PC-3 (cell line): ENCODE measurements around the gene FAHD2A. TPM values are rescaled to one million over a fixed set of nuclear protein-coding genes. Genes with fewer than 3 reads are reported as not detected.

Source experiments
- ATAC-seq: fragments of 200-7000 bp; cut with Tn5 transposase; 2 replicates; pipeline ENCODE4 v1.9.1; 2020; ENCODE audit warnings: mild to moderate bottlenecking, moderate library complexity
- BruUV-seq: library from RNA; stranded (reverse); fragments of 400-500 nt; replicated peaks from 2 replicates; lab custom pipeline; 2021; lab: Mats Ljungman, UMichigan
- CTCF ChIA-PET: fragments of 300-600 bp; sonication (Branson Sonifier 250); formaldehyde crosslinking; loops from one replicate; lab custom pipeline; 2022; ENCODE audit warnings: antibody characterized with exemption; lab: Charles Lee
- POLR2A ChIA-PET: fragments of 300-600 bp; sonication (Branson Sonifier 250); formaldehyde crosslinking; loops from one replicate; lab custom pipeline; 2022; ENCODE audit warnings: antibody characterized with exemption; ENCODE audit not compliant: unreplicated experiment; lab: Charles Lee
- DNase-seq: peaks from one replicate; pipeline ENCODE4 v3.0.0-alpha.2; 2015
- H2AFZ ChIP-seq: fragments of 300-600 bp; sonication (generic); 2 replicates; pipeline ENCODE4 v1.6.0; 2016; ENCODE audit warnings: antibody characterized with exemption, low read length
- H3F3A ChIP-seq: fragments of 300-600 bp; sonication (generic); one replicate; pipeline ENCODE4 v1.6.0; 2017; ENCODE audit warnings: antibody characterized with exemption, low read length, control low read depth, mild to moderate bottlenecking; ENCODE audit not compliant: unreplicated experiment
- H3K27ac ChIP-seq: fragments of 300-600 bp; sonication (generic); 2 replicates; pipeline ENCODE4 v1.5.1; 2016; ENCODE audit warnings: mild to moderate bottlenecking, low read length
- H3K27me3 ChIP-seq: fragments of 300-600 bp; sonication (generic); 2 replicates; pipeline ENCODE4 v1.6.1; 2016; ENCODE audit warnings: low read length, mixed read lengths
- H3K36me3 ChIP-seq: fragments of 300-600 bp; sonication (generic); 2 replicates; pipeline ENCODE4 v1.6.1; 2016; ENCODE audit warnings: low read depth, mixed run types, low read length, mixed read lengths
- H3K4me1 ChIP-seq: fragments of 300-600 bp; sonication (generic); 2 replicates; pipeline ENCODE4 v1.5.1; 2016; ENCODE audit warnings: low read length; ENCODE audit not compliant: insufficient read depth
- H3K4me2 ChIP-seq: fragments of 300-600 bp; sonication (generic); 2 replicates; pipeline ENCODE4 v1.6.0; 2016; ENCODE audit warnings: low read length
- H3K4me3 ChIP-seq: fragments of 300-600 bp; sonication (generic); 2 replicates; pipeline ENCODE4 v1.5.1; 2016; ENCODE audit warnings: mild to moderate bottlenecking, low read length, mixed read lengths
- H3K79me2 ChIP-seq: fragments of 300-600 bp; sonication (generic); 2 replicates; pipeline ENCODE4 v1.6.1; 2017; ENCODE audit warnings: low read length, mixed read lengths
- H3K9ac ChIP-seq: fragments of 300-600 bp; sonication (generic); 2 replicates; pipeline ENCODE4 v1.6.0; 2016; ENCODE audit warnings: mild to moderate bottlenecking, low read length
- H3K9me2 ChIP-seq: fragments of 300-600 bp; sonication (generic); replicated peaks from 2 replicates; pipeline ENCODE4 v1.6.1; 2016; ENCODE audit warnings: mixed run types, low read length, mixed read lengths
- H3K9me3 ChIP-seq: fragments of 300-600 bp; sonication (generic); 2 replicates; pipeline ENCODE4 v1.6.1; 2016; ENCODE audit warnings: low read length, mixed read lengths
- H4K20me1 ChIP-seq: fragments of 300-600 bp; sonication (generic); 2 replicates; pipeline ENCODE4 v1.6.1; 2016; ENCODE audit warnings: low read length, mixed read lengths
- CTCF ChIP-seq: fragments of 300-600 bp; sonication (generic); conservative IDR thresholded peaks from 2 replicates; pipeline ENCODE4 v1.5.1; 2017; ENCODE audit warnings: antibody characterized with exemption, low read depth, mild to moderate bottlenecking, low read length
- EZH2 ChIP-seq: fragments of 300-600 bp; sonication (generic); IDR thresholded peaks from one replicate; pipeline ENCODE4 v1.6.1; 2017; ENCODE audit warnings: antibody characterized with exemption, mild to moderate bottlenecking, low read length; ENCODE audit not compliant: unreplicated experiment
- EZH2phosphoT487 ChIP-seq: fragments of 300-600 bp; sonication (generic); IDR thresholded peaks from 2 replicates; pipeline ENCODE4 v1.6.1; 2018; ENCODE audit warnings: mild to moderate bottlenecking, antibody characterized with exemption, low read length, borderline replicate concordance
- intact Hi-C: fragments of 100-400 bp; cut with micrococcal nuclease; formaldehyde crosslinking; loops from 2 replicates; pipeline ENCODE4 v1.9.0; 2023
- total RNA-seq: library from RNA; depleted of rRNA; stranded (reverse); fragments of >200 nt; gene quantifications from 2 replicates; pipeline ENCODE4 v1.2.3, GENCODE V29; 2014

Gene FAHD2A
- total RNA-seq, 1 experiment from 2014 or later = 20.5 TPM

GRCh38 chr2:95389245-95390119, 13.0 kb upstream of the FAHD2A start:
- Histone ChIP-seq H3K4me2 (peak overlapping the region; percentile 38), H4K20me1 (no peaks in the 10 kb centered on the region), H2AFZ (peak overlapping the region; percentile 65), H3F3A (no peaks in the 10 kb centered on the region), H3K4me1 (no peaks in the 10 kb centered on the region), H3K9me2 (no peaks in the 10 kb centered on the region), H3K9ac (no peak overlapping the region), H3K9me3 (no peaks in the 10 kb centered on the region), H3K27ac (no peak overlapping the region), H3K79me2 (no peaks in the 10 kb centered on the region), H3K27me3 (no peaks in the 10 kb centered on the region), H3K4me3 (no peak overlapping the region), H3K36me3 (no peaks in the 10 kb centered on the region)
- ATAC-seq (peak; percentile 92), DNase-seq (peak; percentile 66)
- no TSS peak for BruUV-seq
- peak; percentile 90 for TF ChIP-seq CTCF
- TF ChIP-seq EZH2 = no peak
- TF ChIP-seq EZH2phosphoT487 = no peak
- intact Hi-C loops = loop anchor here (5.0 kb wide), 1 partner anchor 57 kb away; no protein-coding TSS in a partner anchor
- ChIA-PET POLR2A (no interaction called here), CTCF (interaction anchor here (0.6 to 1.0 kb wide), 6 partner anchors 8 to 157 kb away, joined by 3 to 12 read pairs (median 3); no protein-coding TSS in a partner anchor)

- no peaks in the 10 kb centered on the region for H3K79me2 ChIP-seq
- BruUV-seq = no TSS peak
- CTCF ChIA-PET = no interaction called here
Measured at GRCh38 chr2:95390272-95390880, 12.1 kb upstream of the FAHD2A start.

More at GRCh38 chr2:95390272-95390880, 12.1 kb upstream of the FAHD2A start:
- no peaks in the 10 kb centered on the region for H3K9me2 ChIP-seq
- intact Hi-C loops = no loop called here
- no peak overlapping the region for H2AFZ ChIP-seq
- H3K9ac ChIP-seq = no peak overlapping the region
- H3K36me3 ChIP-seq = no peaks in the 10 kb centered on the region
- H3K27me3 ChIP-seq = no peaks in the 10 kb centered on the region
- H3K4me2 ChIP-seq = no peak overlapping the region
- H3F3A ChIP-seq = no peaks in the 10 kb centered on the region
- H4K20me1 ChIP-seq = no peaks in the 10 kb centered on the region
- TF ChIP-seq EZH2 (no peak), EZH2phosphoT487 (no peak), CTCF (no peak)
- DNase-seq = no peak
- no peak overlapping the region for H3K4me3 ChIP-seq
- no peaks in the 10 kb centered on the region for H3K4me1 ChIP-seq
- POLR2A ChIA-PET = no interaction called here
- H3K27ac ChIP-seq = no peak overlapping the region
- no peak for ATAC-seq
- no peaks in the 10 kb centered on the region for H3K9me3 ChIP-seq
